ENCODE data around the gene RHOU. TPM values are rescaled to one million over a fixed set of nuclear protein-coding genes. Genes with fewer than 3 reads are reported as not detected.

RHOU gene
- total RNA-seq, 3 donors from 2014 or later: 30.7 to 45.1 (median 39.3) TPM

DNA sequence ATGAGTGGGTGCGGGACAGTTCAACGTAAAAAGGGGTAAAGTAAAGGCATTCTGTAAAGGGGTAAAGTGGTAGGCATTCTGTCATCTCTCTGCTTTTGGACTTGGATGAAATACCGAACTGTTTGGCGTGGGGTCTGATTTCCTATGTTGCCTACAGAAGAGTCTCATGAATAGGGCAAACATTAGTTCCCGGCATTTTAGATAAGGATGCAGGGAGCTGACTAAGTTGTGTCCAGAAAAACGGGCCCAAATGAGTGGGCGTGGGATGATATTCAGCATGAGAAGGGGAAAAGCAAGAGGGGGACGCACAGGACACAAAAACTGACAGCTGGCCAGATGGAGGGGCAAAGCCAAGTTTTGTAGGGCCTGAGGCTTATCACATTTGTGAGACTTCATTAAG, 2.9 kb upstream of the RHOU start:
- TF ChIP-seq, protein P1, sequence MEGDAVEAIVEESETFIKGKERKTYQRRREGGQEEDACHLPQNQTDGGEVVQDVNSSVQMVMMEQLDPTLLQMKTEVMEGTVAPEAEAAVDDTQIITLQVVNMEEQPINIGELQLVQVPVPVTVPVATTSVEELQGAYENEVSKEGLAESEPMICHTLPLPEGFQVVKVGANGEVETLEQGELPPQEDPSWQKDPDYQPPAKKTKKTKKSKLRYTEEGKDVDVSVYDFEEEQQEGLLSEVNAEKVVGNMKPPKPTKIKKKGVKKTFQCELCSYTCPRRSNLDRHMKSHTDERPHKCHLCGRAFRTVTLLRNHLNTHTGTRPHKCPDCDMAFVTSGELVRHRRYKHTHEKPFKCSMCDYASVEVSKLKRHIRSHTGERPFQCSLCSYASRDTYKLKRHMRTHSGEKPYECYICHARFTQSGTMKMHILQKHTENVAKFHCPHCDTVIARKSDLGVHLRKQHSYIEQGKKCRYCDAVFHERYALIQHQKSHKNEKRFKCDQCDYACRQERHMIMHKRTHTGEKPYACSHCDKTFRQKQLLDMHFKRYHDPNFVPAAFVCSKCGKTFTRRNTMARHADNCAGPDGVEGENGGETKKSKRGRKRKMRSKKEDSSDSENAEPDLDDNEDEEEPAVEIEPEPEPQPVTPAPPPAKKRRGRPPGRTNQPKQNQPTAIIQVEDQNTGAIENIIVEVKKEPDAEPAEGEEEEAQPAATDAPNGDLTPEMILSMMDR (IDR thresholded peaks at IDR 0.05): no peak
- Histone ChIP-seq H3K9me3 (no peaks in the 10 kb centered on the region), H3K36me3 (ENCODE audit: low read depth) (no peaks in the 10 kb centered on the region), H3K4me3 (no peak overlapping the region), H3K4me1 (ENCODE audit: low read depth) (peaks cover 7% of the 10 kb centered on the region)
- intact Hi-C loops (cut with DNase I, micrococcal nuclease): loop anchor here in 1 of 2 donors (10.0 kb wide), 1 partner anchor 252 kb away; no protein-coding TSS in a partner anchor
- ATAC-seq: no peak
- DNase-seq: no peak

DNA sequence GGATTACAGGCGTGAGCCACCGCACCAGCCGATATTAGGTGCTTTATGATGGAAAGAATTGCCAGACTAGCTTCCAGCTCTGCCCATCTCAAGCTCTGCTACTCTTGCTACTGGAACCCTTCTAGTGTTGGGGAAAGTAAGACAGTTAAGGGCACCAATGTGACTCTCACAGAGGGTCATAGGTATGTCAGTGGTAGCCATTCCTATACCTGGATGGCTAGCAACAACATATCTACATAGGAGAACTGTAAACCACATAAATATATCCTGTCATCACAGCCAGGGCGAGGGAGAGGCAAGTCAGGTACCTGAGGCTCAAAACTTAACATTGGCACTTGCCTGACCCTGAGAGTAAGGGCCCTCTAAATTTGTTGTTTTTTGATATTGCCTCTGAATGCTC, 1.7 kb upstream of the RHOU start:
- intact Hi-C loops (cut with DNase I, micrococcal nuclease): loop anchor here in 1 of 2 donors (10.0 kb wide), 1 partner anchor 251 kb away; no protein-coding TSS in a partner anchor
- TF ChIP-seq, protein P1 (IDR thresholded peaks at IDR 0.05): no peak
- DNase-seq: no peak
- Histone ChIP-seq H3K4me1 (ENCODE audit: low read depth) (peaks cover 7% of the 10 kb centered on the region), H3K36me3 (ENCODE audit: low read depth) (no peaks in the 10 kb centered on the region), H3K9me3 (no peaks in the 10 kb centered on the region), H3K4me3 (no peak overlapping the region)
- no peak for ATAC-seq

DNA sequence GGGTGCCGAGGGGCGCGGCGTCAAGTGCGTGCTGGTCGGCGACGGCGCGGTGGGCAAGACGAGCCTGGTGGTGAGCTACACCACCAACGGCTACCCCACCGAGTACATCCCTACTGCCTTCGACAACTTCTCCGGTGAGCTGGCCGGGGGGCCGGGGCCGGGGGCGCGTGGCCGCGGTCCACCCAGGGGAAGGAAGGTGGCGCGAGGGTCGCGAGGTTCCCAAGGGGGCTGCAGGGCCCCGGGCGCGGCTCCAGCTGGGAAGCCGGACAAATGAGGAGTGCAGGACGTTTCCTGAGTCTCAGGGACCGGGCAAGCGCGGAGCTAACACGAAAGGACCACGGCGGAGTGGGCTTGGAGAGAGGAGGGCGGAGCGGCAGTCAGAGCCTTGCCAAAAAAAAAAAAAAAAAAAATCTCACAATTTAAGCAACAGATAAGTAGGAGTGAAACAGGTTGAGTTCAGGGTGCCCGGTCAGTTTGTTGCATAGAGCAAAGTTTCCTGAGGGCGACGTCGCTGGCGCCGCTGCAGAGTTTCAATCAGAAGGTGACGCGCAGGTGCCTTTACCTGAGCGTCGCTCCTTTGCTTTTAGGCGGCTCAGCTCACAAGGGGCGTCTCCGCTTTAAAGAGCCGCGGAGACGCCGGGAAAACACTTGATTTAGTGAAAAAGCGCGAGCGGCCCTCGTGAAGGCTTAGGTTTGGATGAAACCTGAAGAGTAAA, 750 bp downstream of the RHOU start:
- Histone ChIP-seq H3K4me3 (peak overlapping the region; percentile 62), H3K36me3 (ENCODE audit: low read depth) (no peaks in the 10 kb centered on the region), H3K4me1 (ENCODE audit: low read depth) (peaks cover 13% of the 10 kb centered on the region), H3K9me3 (no peaks in the 10 kb centered on the region)
- ATAC-seq (peak; percentile 60), DNase-seq (peak; percentile 66 to 75 (median 70))
- intact Hi-C loops (cut with DNase I, micrococcal nuclease): loop anchor here (2.0 to 10.0 kb wide), 3 partner anchors 249 to 491 kb away; no protein-coding TSS in a partner anchor
- TF ChIP-seq, protein P1 (IDR thresholded peaks at IDR 0.05): no peak

DNA sequence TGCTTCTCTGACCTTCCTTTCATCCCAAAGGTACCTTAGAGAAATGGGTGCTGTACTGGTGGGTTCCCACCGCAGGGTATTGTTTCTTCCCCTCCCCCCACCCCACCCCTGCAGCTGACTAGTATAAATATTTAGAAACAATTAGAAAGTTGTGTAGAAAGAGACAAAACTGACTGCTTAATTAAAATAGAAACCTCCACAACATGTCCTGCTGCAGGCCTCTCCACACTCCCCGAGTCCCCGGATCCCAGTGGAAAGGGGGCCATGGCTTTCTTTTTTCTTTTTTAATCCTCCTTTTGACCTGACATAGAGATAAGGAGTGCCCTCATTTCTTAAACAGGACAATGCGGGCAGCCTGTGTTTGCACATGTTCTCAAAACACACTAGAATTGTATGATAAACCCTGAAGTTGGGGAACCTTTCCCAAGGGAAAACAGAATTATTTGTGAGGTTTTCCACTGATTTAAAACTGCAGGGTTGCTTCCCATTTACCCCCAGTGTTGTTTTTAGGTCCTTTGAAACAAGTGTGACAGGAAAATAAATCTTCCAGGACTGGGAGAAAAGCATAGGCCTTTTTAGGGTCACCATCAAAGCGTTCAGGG, 1.7 kb downstream of the RHOU start:
- H3K4me3 ChIP-seq: peak overlapping the region; percentile 62
- no peaks in the 10 kb centered on the region for H3K36me3 ChIP-seq (ENCODE audit: low read depth)
- peaks cover 13% of the 10 kb centered on the region for H3K4me1 ChIP-seq (ENCODE audit: low read depth)
- DNase-seq: no peak
- intact Hi-C loops (cut with DNase I, micrococcal nuclease): loop anchor here in 1 of 2 donors (5.0 to 10.0 kb wide), 2 partner anchors 248 to 490 kb away; no protein-coding TSS in a partner anchor
- TF ChIP-seq, protein P1 (IDR thresholded peaks at IDR 0.05): no peak
- ATAC-seq: no peak
- H3K9me3 ChIP-seq: no peaks in the 10 kb centered on the region

DNA sequence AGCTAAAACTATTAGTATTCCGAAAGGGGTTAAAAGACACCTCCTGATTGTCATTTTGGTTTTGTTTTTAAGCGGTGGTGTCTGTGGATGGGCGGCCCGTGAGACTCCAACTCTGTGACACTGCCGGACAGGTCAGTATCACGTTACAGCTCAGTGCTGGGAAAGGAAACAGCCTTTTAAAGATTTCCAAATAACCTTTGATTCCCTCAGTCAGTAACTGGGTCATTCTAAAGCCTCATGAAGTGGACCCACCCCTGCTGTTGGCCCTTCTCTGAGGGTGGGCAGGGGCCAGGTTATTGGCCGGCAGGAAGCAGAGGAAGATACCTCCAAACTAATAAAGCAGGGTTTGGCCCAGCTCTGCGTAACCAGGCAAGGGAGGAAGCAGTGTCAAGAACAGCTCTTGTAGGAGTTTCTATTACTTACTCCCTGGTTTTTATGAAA, 2.3 kb downstream of the RHOU start:
- intact Hi-C loops (cut with DNase I, micrococcal nuclease): loop anchor here in 1 of 2 donors (5.0 to 10.0 kb wide), 2 partner anchors 247 to 490 kb away; no protein-coding TSS in a partner anchor

More for the DNA sequence above, 2.3 kb downstream of the RHOU start:
- TF ChIP-seq, protein P1 (IDR thresholded peaks at IDR 0.05): no peak
- Histone ChIP-seq H3K4me1 (ENCODE audit: low read depth) (peaks cover 13% of the 10 kb centered on the region), H3K4me3 (no peak overlapping the region), H3K9me3 (no peaks in the 10 kb centered on the region), H3K36me3 (ENCODE audit: low read depth) (no peaks in the 10 kb centered on the region)
- ATAC-seq: peak; percentile 35
- DNase-seq: peak in 1 of 3 donors; percentile 23
